OCI-LY7 (cell line): Measurements from ENCODE around the gene ZYG11B. TPM values are rescaled to one million over a fixed set of nuclear protein-coding genes. Genes with fewer than 3 reads are reported as not detected.

Source experiments
- Bru-seq: library from RNA; stranded (reverse); fragments of 400-500 nt; gene quantifications from one replicate; lab custom pipeline; 2021; lab: Mats Ljungman, UMichigan
- BruChase-seq, 2 experiments: library from RNA; stranded (reverse); fragments of 400-500 nt; gene quantifications; one replicate each; lab custom pipeline; 2021; lab: Mats Ljungman, UMichigan
- BruUV-seq: library from RNA; stranded (reverse); fragments of 400-500 nt; replicated peaks from 2 replicates; lab custom pipeline; 2021; lab: Mats Ljungman, UMichigan
- CTCF ChIA-PET: fragments of 300-600 bp; sonication (Branson Sonifier 250); formaldehyde crosslinking; loops from one replicate; lab custom pipeline; 2022; ENCODE audit warnings: antibody characterized with exemption; ENCODE audit not compliant: unreplicated experiment; lab: Charles Lee
- POLR2A ChIA-PET: fragments of 300-600 bp; sonication (Branson Sonifier 250); formaldehyde crosslinking; loops from one replicate; lab custom pipeline; 2022; ENCODE audit warnings: antibody characterized with exemption; lab: Charles Lee
- DNase-seq: peaks from one replicate; pipeline ENCODE4 v3.0.0-alpha.2; 2015; ENCODE audit warnings: low spot score
- H2AFZ ChIP-seq: fragments of 200-600 bp; sonication (generic), shearing (Covaris generic); 2 replicates; pipeline ENCODE4 v1.6.1; 2014; ENCODE audit warnings: mild to moderate bottlenecking, antibody characterized with exemption, low read length, moderate library complexity
- H3K27ac ChIP-seq: fragments of 200-600 bp; sonication (generic); 2 replicates; pipeline ENCODE4 v1.5.1; 2014; ENCODE audit warnings: mixed run types, low read depth, mild to moderate bottlenecking, moderate library complexity, low read length, inconsistent platforms; ENCODE audit not compliant: poor library complexity, severe bottlenecking
- H3K36me3 ChIP-seq: fragments of 200-600 bp; sonication (generic); 2 replicates; pipeline ENCODE4 v1.6.1; 2014; ENCODE audit warnings: mild to moderate bottlenecking, antibody characterized with exemption, low read length, moderate library complexity, mixed read lengths; ENCODE audit not compliant: insufficient read depth
- H3K4me1 ChIP-seq: fragments of 200-600 bp; sonication (generic); 2 replicates; pipeline ENCODE4 v1.5.1; 2014; ENCODE audit warnings: mild to moderate bottlenecking, low read length; ENCODE audit not compliant: insufficient read depth, poor library complexity, severe bottlenecking
- H3K4me2 ChIP-seq: fragments of 200-600 bp; sonication (generic); 2 replicates; pipeline ENCODE4 v1.6.1; 2014; ENCODE audit warnings: mild to moderate bottlenecking, low read length
- H3K4me3 ChIP-seq: fragments of 200-600 bp; sonication (generic); 2 replicates; pipeline ENCODE4 v1.5.1; 2014; ENCODE audit warnings: mild to moderate bottlenecking, low read depth, low read length; ENCODE audit not compliant: poor library complexity, severe bottlenecking
- H3K79me2 ChIP-seq: fragments of 200-600 bp; sonication (generic); 2 replicates; pipeline ENCODE4 v1.6.1; 2016; ENCODE audit warnings: low read depth, mild to moderate bottlenecking, low read length, moderate library complexity, mixed read lengths; ENCODE audit not compliant: insufficient read depth
- H3K9me2 ChIP-seq: fragments of 200-600 bp; sonication (generic); 2 replicates; pipeline ENCODE4 v1.6.1; 2016; ENCODE audit warnings: mild to moderate bottlenecking, low read length, mixed read lengths; ENCODE audit not compliant: insufficient read depth
- H3K9me3 ChIP-seq: fragments of 200-600 bp; sonication (generic); 2 replicates; pipeline ENCODE4 v1.6.1; 2014; ENCODE audit warnings: mild to moderate bottlenecking, mixed run types, low read length, mixed read lengths
- H4K20me1 ChIP-seq: fragments of 200-600 bp; sonication (generic); 2 replicates; pipeline ENCODE4 v1.6.1; 2014; ENCODE audit warnings: mild to moderate bottlenecking, antibody characterized with exemption, low read length, moderate library complexity, mixed read lengths; ENCODE audit not compliant: insufficient read depth
- CTCF ChIP-seq: fragments of 200-600 bp; sonication (generic); conservative IDR thresholded peaks from 2 replicates; pipeline ENCODE4 v1.5.1; 2014; ENCODE audit warnings: mild to moderate bottlenecking, antibody characterized with exemption, low read length, moderate library complexity, mixed read lengths
- EZH2phosphoT487 ChIP-seq: fragments of 200-600 bp; sonication (generic); IDR thresholded peaks from 2 replicates; pipeline ENCODE4 v1.6.1; 2018; ENCODE audit warnings: low read depth, borderline replicate concordance, mild to moderate bottlenecking, mixed run types, antibody characterized with exemption, low read length, moderate library complexity, mixed read lengths
- intact Hi-C: fragments of 100-400 bp; cut with micrococcal nuclease; formaldehyde crosslinking; loops from one replicate; pipeline ENCODE4 v1.10.0; 2022; ENCODE audit not compliant: unreplicated experiment
- long read RNA-seq: library from polyadenylated mRNA; stranded (forward); transcript quantifications from one replicate; pipeline ENCODE4 v2.0.0, GENCODE V29; 2022
- total RNA-seq, 2 experiments: library from RNA; depleted of rRNA in 1 of 2; stranded (reverse); fragments of >200 nt in 1 of 2; shearing (Covaris generic) in 1 of 2; gene quantifications; 2 replicates each; pipeline ENCODE4 v1.2.3, GENCODE V29; 2014 to 2022

ZYG11B gene
- total RNA-seq (2014; rRNA removed; shearing (Covaris generic)) (8.5 and 11.2 TPM in 2 replicates), total RNA-seq (2022) (13.9 and 15.9 TPM in 2 replicates), Bru-seq, nascent RNA (percentile 61 among the genes with signal in this experiment), BruChase-seq, experiment 1, labeled RNA remaining after a 6-hour chase (percentile 61 among the genes with signal in this experiment), BruChase-seq, experiment 2, labeled RNA remaining after a 2-hour chase (percentile 67 among the genes with signal in this experiment)
- long read RNA-seq, full-length matches to known transcripts = 1 of 2 reads
- long read RNA-seq, partial matches to known transcripts = 0 of 2 reads
- long read RNA-seq, other reads (novel, unspliced or antisense) = 1 of 2 reads

- peak within 1 kb of the TSS; percentile 98 for H2AFZ ChIP-seq
- H3K36me3 ChIP-seq = no peaks in the 10 kb centered on the region
- H3K4me1 ChIP-seq = peaks cover 16% of the 10 kb centered on the region
- BruUV-seq = no TSS peak
- DNase-seq = peak; percentile 91
- H4K20me1 ChIP-seq = no peaks in the 10 kb centered on the region
- no peaks in the 10 kb centered on the region for H3K9me2 ChIP-seq
- no peak for TF ChIP-seq CTCF
- TF ChIP-seq EZH2phosphoT487 = no peak
- intact Hi-C loops = loop anchor here (2.0 kb wide), 1 partner anchor 24 kb away; no protein-coding TSS in a partner anchor
- H3K79me2 ChIP-seq = peaks cover 13% of the 10 kb centered on the region; the same call in 1 of the 2 replicates
- peak within 1 kb of the TSS; percentile 92 for H3K4me2 ChIP-seq
- no peak within 1 kb of the TSS for H3K27ac ChIP-seq
- no peaks in the 10 kb centered on the region for H3K9me3 ChIP-seq
- ChIA-PET POLR2A (interaction anchor here (0.6 to 1.6 kb wide), 12 partner anchors 11 to 1723 kb away, joined by 3 to 8 read pairs (median 4); partner anchors contain the start of genes COA7 and TUT4), CTCF (interaction anchor here (0.7 kb wide), 1 partner anchor 22 kb away, joined by 4 read pairs; no protein-coding TSS in a partner anchor)
- peak within 1 kb of the TSS; percentile 82 for H3K4me3 ChIP-seq
Measured at GRCh38 chr1:52726265-52727113, at the start of gene ZYG11B. ZYG11B (plus strand) TSS chr1:52726453; CDS start chr1:52726654, 201 bp downstream.

- Histone ChIP-seq H3K27ac (no peak overlapping the region), H2AFZ (no peak overlapping the region), H3K9me3 (no peaks in the 10 kb centered on the region), H4K20me1 (no peaks in the 10 kb centered on the region), H3K36me3 (no peaks in the 10 kb centered on the region), H3K79me2 (no peaks in the 10 kb centered on the region), H3K4me2 (no peak overlapping the region), H3K4me3 (no peak overlapping the region), H3K4me1 (peaks cover 10% of the 10 kb centered on the region), H3K9me2 (no peaks in the 10 kb centered on the region)
- ChIA-PET CTCF (no interaction called here), POLR2A (no interaction called here)
- TF ChIP-seq CTCF = no peak
- no peak for TF ChIP-seq EZH2phosphoT487
- intact Hi-C loops = no loop called here
- no TSS peak for BruUV-seq
- DNase-seq = no peak
Measured at GRCh38 chr1:52677076-52677806, 49.0 kb upstream of the ZYG11B start.
